HG03097 (cell line): ENCODE results near the gene TSPEAR.

Source experiments
- ATAC-seq: cut with Tn5 transposase; IDR thresholded peaks from one replicate; pipeline ENCODE4 v1.9.1; 2021; ENCODE audit not compliant: unreplicated experiment, low FRiP score

TSPEAR gene

GRCh38 chr21:44535963-44536362, 175.4 kb downstream of the TSPEAR start:
- ATAC-seq, result no peak

DNA sequence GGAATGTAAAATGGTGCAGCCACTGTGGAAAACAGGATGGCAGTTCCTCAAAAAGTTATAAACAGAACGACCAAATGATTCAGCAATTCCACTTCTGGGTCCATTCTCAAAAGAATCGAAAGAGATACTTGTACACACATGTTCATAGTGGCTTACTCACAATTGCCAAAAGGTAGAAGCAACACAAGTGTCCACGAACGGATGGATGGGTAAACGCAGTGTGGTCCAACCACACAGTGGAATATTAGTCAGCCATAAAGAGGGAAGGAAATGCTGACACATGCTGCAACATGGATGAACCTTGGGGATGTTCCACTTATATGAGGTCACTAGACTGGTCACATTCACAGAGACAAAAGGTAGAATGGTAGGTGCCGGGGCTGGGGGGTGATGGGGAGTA, 176.7 kb downstream of the TSPEAR start:
- ATAC-seq, result no peak

DNA sequence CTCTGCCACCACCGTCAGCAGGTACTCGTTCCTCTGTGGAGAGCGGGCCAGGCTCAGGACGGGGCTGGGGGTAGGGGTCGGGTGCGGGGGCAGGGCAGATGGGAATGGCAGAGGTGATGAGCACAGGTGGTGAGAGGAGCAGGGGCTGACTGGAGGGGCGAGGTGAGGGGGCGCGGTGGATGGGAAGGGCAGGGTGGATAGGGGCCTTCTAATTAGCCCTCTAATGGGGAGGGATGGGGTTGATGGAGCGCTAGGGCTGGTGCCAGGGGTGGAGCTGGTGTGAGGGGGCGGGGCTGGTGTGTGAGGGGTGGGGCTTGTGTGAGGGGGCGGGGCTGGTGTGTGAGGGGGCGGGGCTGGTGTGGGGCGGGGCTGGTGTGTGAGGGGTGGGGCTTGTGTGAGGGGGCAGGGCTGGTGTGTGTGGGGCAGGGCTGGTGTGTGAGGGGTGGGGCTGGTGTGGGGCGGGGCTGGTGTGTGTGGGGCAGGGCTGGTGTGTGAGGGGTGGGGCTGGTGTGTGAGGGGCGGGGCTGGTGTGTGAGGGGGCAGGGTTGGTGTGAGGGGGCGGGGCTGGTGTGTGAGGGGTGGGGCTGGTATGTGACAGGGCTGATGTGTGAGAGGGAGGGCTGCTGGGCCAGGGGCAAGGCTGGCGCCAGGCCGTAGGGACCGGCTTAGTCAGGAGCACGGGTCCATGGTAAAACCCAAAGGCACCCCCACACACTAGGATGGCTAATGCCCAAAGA, 177.3 kb downstream of the TSPEAR start:
- ATAC-seq, result no peak

GRCh38 chr21:44533121-44533890, 178.1 kb downstream of the TSPEAR start:
- no peak for ATAC-seq

DNA sequence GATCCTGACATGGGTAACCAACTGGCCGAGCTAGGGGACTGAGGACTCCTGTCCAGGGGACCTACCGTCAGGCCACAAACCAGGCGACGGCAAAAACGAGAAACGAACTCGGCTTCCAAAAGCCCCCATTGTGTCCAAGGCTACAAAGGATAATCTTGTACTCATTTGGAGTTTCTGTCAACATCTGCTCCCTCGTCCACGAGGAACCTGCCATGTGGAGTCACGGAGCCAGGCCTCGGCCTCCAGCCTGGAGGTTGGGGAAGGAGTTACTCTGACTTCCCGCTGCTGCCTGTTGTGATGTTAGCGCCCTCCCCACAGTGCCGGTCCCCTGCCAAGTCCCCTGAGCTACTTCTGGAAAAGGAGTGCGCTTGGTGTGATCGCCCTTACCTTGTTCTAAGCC, 178.7 kb downstream of the TSPEAR start:
- ATAC-seq, result no peak

- ATAC-seq, result no peak
These were observed 179.5 kb downstream of the TSPEAR start for GRCh38 chr21:44531606-44532564.

GRCh38 chr21:44530903-44531605, 180.3 kb downstream of the TSPEAR start:
- ATAC-seq, result no peak

DNA sequence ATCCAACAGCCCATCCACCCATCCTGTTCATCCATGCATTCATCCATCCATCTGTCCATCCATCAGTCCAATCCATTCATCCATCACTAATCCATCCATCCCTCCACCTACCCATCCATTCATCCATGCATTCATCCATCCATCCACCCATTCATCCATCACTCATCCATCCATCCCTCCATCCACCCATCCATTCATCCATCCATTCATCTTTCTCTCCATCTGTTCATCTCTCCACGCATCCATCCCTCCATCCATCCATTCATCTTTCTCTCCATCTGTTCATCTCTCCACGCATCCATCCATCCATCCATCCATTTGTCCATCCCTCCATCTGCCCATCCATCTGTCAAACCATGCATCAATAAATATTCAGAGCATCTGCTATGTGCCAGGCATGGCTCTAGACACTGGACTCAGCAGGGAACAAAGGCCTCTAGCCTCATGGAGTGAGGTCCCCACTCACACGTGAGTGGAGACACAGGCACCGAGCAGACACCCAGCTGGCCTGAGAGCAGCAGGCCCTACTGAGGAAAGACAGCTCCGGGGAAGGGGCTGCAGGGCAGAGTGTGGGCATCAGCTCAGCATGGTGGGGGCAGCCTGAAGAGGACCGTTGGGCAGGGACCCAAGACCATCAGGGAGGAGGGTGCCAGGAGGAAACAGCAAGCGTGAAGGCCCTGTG, 181.0 kb downstream of the TSPEAR start:
- ATAC-seq, result no peak

- no peak for ATAC-seq
These were observed 181.8 kb downstream of the TSPEAR start for GRCh38 chr21:44529503-44530125.

DNA sequence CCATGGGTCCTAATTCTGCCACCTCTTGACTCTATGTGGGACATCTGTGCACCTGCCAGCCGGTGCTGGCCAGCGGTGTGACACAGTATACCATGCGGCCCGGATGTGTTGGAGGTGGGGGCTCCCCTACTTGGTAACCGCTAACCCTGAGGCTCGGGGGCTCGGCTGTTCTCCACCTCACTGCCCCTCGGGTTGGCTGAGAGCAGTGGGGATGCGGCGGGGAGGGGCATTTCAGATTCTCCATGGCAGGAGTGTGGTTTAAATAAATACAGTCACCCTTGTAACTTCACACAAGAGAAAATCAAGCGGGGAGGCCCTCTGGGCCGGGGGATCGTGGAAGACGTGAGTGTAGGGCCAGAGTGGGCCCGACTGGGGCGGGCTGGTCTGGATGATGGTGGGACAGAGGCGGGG, 182.4 kb downstream of the TSPEAR start:
- no peak for ATAC-seq

GRCh38 chr21:44528634-44528995, 182.8 kb downstream of the TSPEAR start:
- no peak for ATAC-seq

- ATAC-seq, result no peak
These were observed 183.3 kb downstream of the TSPEAR start for GRCh38 chr21:44527983-44528633.

GRCh38 chr21:44527156-44527982, 184.0 kb downstream of the TSPEAR start:
- ATAC-seq, result no peak

DNA sequence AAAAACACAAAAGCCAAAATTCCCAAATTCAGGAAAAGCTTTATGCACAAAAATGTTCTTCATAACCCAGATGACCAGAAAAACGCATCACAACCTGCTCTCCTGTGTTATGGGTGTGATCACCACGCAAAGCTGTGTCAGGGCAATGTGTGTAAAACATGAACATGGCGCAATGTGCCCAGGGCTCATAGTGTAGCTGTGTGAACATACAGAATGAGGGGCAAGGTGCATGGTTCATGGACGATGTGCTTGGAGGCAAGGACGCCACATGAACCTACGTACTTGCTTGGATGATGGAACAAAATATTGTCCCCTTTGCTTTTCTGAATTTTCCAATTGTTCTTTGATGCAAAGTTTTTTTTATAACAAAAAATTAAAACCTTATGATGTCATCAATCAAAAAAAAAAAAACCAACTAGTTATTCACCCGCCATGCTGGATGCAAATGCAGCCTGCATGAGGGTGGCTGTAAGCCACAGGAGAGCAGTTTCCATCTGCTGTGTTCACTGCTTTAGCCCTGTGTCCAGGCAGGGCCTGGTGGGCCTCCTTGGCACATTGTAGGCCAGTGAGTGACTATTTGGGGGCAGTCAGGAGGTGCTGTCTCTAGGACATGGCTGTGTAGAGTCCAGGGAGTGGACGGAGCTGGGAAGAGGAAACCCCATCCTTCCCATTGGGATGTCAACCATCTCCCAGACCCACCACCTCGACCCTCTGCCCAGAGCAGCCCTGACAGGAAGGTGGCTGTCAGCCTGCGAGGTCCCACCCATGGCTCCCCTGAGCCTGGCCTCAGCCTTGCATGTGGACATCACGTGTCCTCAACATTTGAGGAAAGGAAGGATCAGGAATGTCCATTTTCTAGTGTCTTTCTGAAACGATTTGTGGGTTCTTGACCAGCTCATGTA, 185.0 kb downstream of the TSPEAR start:
- no peak for ATAC-seq

GRCh38 chr21:44525391-44526095, 185.8 kb downstream of the TSPEAR start:
- no peak for ATAC-seq
